ENCODE data around the gene LDLRAP1. TPM values are rescaled to one million over a fixed set of nuclear protein-coding genes. Genes with fewer than 3 reads are reported as not detected.

Gene LDLRAP1
- total and polyA plus RNA-seq, 11 donors: 9.0 to 17.4 (median 13.3) TPM

GRCh38 chr1:25520446-25521061 is 22.9 kb upstream of the LDLRAP1 start:
- intact Hi-C loops (cut with DNase I): loop anchor here in 7 of 10 donors (5.0 to 10.0 kb wide), 6 partner anchors 113 to 292 kb away; partner anchors contain the start of gene RSRP1 (in 1 of the 7)
- H3K27me3 ChIP-seq: no peaks in the 10 kb centered on the region
- peaks cover 0 to 6% (median 0%) of the 10 kb centered on the region in 12 donors for H3K4me1 ChIP-seq
- ATAC-seq (peak in 2 of 4 donors; percentile 36 to 55), DNase-seq (peak in 3 of 5 donors; percentile 51 to 68 (median 56))
- TF ChIP-seq CTCF (IDR thresholded peaks at IDR 0.05) (peak; percentile 73 to 88 (median 84)), POLR2A (IDR thresholded peaks at IDR 0.05) (no peak)
- peaks cover 0 to 7% (median 0%) of the 10 kb centered on the region in 12 donors for H3K9me3 ChIP-seq
- WGBS, 4 donors: 8 to 20% (median 13%) methylated on average over 4 of the region's 4 CpGs
- no peak overlapping the region for H3K4me3 ChIP-seq
- no peaks in the 10 kb centered on the region for H3K36me3 ChIP-seq
- no peak overlapping the region for H3K27ac ChIP-seq

- TF ChIP-seq CTCF (IDR thresholded peaks at IDR 0.05) (no peak), POLR2A (IDR thresholded peaks at IDR 0.05) (no peak)
- H3K36me3 ChIP-seq: no peaks in the 10 kb centered on the region
- ATAC-seq (no peak), DNase-seq (no peak)
- peaks cover 0 to 9% (median 0%) of the 10 kb centered on the region in 12 donors for H3K9me3 ChIP-seq
- no peaks in the 10 kb centered on the region for H3K27me3 ChIP-seq
- peaks cover 0 to 6% (median 0%) of the 10 kb centered on the region in 12 donors for H3K4me1 ChIP-seq
- no peak overlapping the region for H3K4me3 ChIP-seq
- intact Hi-C loops (cut with DNase I): loop anchor here in 7 of 10 donors (5.0 to 10.0 kb wide), 6 partner anchors 115 to 290 kb away; partner anchors contain the start of gene RSRP1 (in 1 of the 7)
- H3K27ac ChIP-seq: no peak overlapping the region
- WGBS, 4 donors: 75 to 92% (median 84%) methylated on average over 5 of the region's 5 CpGs
Observed at GRCh38 chr1:25522031-25522655, 21.3 kb upstream of the LDLRAP1 start.

GRCh38 chr1:25523542-25523941 is 19.9 kb upstream of the LDLRAP1 start:
- Histone ChIP-seq H3K36me3 (no peaks in the 10 kb centered on the region), H3K27ac (no peak overlapping the region), H3K4me1 (peaks cover 0 to 6% (median 0%) of the 10 kb centered on the region in 12 donors), H3K4me3 (no peak overlapping the region), H3K27me3 (no peaks in the 10 kb centered on the region), H3K9me3 (peaks cover 0 to 9% (median 0%) of the 10 kb centered on the region in 12 donors)
- peak in 2 of 12 donors; percentile 6 to 41 for TF ChIP-seq CTCF (IDR thresholded peaks at IDR 0.05)
- TF ChIP-seq POLR2A (IDR thresholded peaks at IDR 0.05): no peak
- ATAC-seq (peak in 1 of 4 donors; percentile 24), DNase-seq (no peak)
- 71 to 79% (median 76%) methylated on average over 9 to 10 of the region's 10 CpGs for WGBS, 4 donors
- intact Hi-C loops (cut with DNase I): loop anchor here in 7 of 10 donors (5.0 to 10.0 kb wide), 6 partner anchors 116 to 289 kb away; partner anchors contain the start of gene RSRP1 (in 1 of the 7)

Data from heart left ventricle (tissue), 16 donors.